ENCODE measurements around the gene CHD8.

DNA sequence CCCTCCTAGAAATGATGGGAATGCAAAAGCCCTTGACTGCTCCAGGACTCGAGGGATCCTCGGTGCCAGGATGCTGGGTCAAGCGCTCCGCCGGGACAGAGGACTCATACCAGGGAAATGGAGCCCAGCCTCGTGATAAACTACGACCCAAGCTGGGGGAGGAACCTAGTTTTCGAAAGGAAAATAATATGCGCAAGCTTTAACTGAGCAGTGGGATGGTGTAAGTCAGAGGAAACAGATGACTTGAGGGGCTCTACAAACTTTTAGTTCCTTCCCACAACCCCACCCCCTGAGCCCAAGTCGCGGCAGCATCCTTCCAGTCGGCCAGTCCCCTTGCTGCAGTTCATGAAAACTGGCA lies 71.5 kb downstream of the CHD8 start:
- TF ChIP-seq, protein P1, sequence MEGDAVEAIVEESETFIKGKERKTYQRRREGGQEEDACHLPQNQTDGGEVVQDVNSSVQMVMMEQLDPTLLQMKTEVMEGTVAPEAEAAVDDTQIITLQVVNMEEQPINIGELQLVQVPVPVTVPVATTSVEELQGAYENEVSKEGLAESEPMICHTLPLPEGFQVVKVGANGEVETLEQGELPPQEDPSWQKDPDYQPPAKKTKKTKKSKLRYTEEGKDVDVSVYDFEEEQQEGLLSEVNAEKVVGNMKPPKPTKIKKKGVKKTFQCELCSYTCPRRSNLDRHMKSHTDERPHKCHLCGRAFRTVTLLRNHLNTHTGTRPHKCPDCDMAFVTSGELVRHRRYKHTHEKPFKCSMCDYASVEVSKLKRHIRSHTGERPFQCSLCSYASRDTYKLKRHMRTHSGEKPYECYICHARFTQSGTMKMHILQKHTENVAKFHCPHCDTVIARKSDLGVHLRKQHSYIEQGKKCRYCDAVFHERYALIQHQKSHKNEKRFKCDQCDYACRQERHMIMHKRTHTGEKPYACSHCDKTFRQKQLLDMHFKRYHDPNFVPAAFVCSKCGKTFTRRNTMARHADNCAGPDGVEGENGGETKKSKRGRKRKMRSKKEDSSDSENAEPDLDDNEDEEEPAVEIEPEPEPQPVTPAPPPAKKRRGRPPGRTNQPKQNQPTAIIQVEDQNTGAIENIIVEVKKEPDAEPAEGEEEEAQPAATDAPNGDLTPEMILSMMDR (conservative IDR thresholded peaks at IDR 0.05; ENCODE audit: low read depth, low read length): no peak
- TF ChIP-seq EZH2phosphoT487 (IDR thresholded peaks at IDR 0.05; ENCODE audit: borderline replicate concordance, low read length) (no peak), EZH2 (IDR thresholded peaks at IDR 0.05; ENCODE audit: low read length, unreplicated experiment) (no peak)

All from PC-3 (cell line).